GM18511 (cell line): ENCODE measurements around the gene CSNK1D.
"Not testable (repeated sequence)": the region's sequence is repeated elsewhere in the genome, so short reads cannot be mapped to it uniquely, and the experiment has no call there.

Source experiments
- ATAC-seq: cut with Tn5 transposase; IDR thresholded peaks from one replicate; pipeline ENCODE4 v1.9.1; 2021; ENCODE audit warnings: mild to moderate bottlenecking, moderate library complexity; ENCODE audit not compliant: unreplicated experiment

The CSNK1D gene

GRCh38 chr17:82276938-82277337, 3.4 kb upstream of the CSNK1D start:
- no peak for ATAC-seq

GRCh38 chr17:82275326-82275725, 1.8 kb upstream of the CSNK1D start:
- ATAC-seq, result no peak

GRCh38 chr17:82274134-82275020, 877 bp upstream of the CSNK1D start:
- ATAC-seq, result no peak

GRCh38 chr17:82272495-82273326, 789 bp downstream of the CSNK1D start:
- peak; percentile 10 for ATAC-seq

GRCh38 chr17:82271401-82271800, 2.1 kb downstream of the CSNK1D start:
- ATAC-seq, result no peak

GRCh38 chr17:82270651-82271050, 2.8 kb downstream of the CSNK1D start:
- ATAC-seq, result no peak

GRCh38 chr17:82269882-82270500, 3.5 kb downstream of the CSNK1D start:
- ATAC-seq, result no peak

- no peak for ATAC-seq
These were observed 4.2 kb downstream of the CSNK1D start for GRCh38 chr17:82269138-82269881.

GRCh38 chr17:82267575-82268379, 5.7 kb downstream of the CSNK1D start:
- no peak for ATAC-seq

- no peak for ATAC-seq
These were observed 7.4 kb downstream of the CSNK1D start for GRCh38 chr17:82266142-82266541.

GRCh38 chr17:82263641-82264040, 9.9 kb downstream of the CSNK1D start:
- ATAC-seq, result no peak

- ATAC-seq, result no peak
These were observed 11.2 kb downstream of the CSNK1D start for GRCh38 chr17:82262344-82262743.

- ATAC-seq, result not testable (repeated sequence)
These were observed 13.2 kb downstream of the CSNK1D start for GRCh38 chr17:82259972-82260961.

- ATAC-seq, result no peak
These were observed 14.9 kb downstream of the CSNK1D start for GRCh38 chr17:82258555-82258954.

GRCh38 chr17:82257473-82257872, 16.0 kb downstream of the CSNK1D start:
- ATAC-seq, result no peak

- ATAC-seq, result no peak
These were observed 17.1 kb downstream of the CSNK1D start for GRCh38 chr17:82256242-82256885.

- no peak for ATAC-seq
These were observed 18.0 kb downstream of the CSNK1D start for GRCh38 chr17:82255402-82255972.

- not testable (repeated sequence) for ATAC-seq
These were observed 18.8 kb downstream of the CSNK1D start for GRCh38 chr17:82254746-82255145.
